ENCODE measurements around the gene EMC8.
"Not testable (repeated sequence)": the region's sequence is repeated elsewhere in the genome, so short reads cannot be mapped to it uniquely, and the experiment has no call there.

The EMC8 gene

GRCh38 chr16:85812031-85812807, 12.9 kb upstream of the EMC8 start:
- DNase-seq, result no peak

DNA sequence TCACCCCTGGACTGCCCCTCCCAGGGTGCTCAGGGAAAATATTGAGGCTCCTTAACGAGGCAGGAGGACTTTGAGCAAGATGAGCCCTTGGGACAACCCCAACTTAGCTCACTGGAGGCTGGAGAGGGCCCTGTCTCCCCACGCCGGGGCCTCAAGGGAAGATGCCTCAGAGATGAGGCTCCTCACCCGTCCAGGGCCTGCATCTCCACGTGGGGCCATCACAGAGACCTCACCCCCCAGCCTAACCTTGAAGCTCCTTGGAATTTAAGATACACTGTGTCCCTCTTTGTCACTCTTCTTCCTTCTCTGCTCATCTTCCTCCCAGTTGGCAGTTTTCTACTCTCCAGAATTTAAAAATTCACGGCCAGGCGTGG, 11.4 kb upstream of the EMC8 start:
- DNase-seq, result no peak

- no peak for DNase-seq
These were observed 10.9 kb upstream of the EMC8 start for GRCh38 chr16:85810097-85810741.

- no peak for DNase-seq
These were observed 10.3 kb upstream of the EMC8 start for GRCh38 chr16:85809645-85810044.

- no peak for DNase-seq
These were observed 9.6 kb upstream of the EMC8 start for GRCh38 chr16:85808926-85809325.

GRCh38 chr16:85808104-85808503, 8.8 kb upstream of the EMC8 start:
- DNase-seq, result not testable (repeated sequence)

- DNase-seq, result not testable (repeated sequence)
These were observed 8.0 kb upstream of the EMC8 start for GRCh38 chr16:85807340-85807739.

DNA sequence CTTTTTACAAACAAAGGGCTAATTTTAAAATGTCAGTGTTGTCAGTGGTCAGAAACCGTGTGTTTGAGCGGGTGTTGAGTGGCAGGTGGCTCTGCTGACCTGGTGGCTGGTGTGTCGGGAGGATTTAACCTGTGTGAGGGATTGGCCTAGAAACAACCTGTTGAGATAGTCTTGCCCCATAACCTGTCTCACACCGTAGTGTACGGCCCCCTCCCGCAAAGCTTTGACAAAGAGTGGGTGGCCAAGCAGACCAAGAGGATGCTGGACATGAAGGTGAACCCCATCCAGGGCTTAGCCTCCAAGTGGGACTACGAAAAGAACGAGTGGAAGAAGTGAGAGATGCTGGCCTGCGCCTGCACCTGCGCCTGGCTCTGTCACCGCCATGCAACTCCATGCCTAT, 7.2 kb upstream of the EMC8 start:
- no peak for DNase-seq

GRCh38 chr16:85805442-85806045, 6.2 kb upstream of the EMC8 start:
- DNase-seq, result no peak

GRCh38 chr16:85803570-85803969, 4.2 kb upstream of the EMC8 start:
- no peak for DNase-seq

GRCh38 chr16:85800321-85800669, 951 bp upstream of the EMC8 start:
- peak; percentile 26 for DNase-seq

DNA sequence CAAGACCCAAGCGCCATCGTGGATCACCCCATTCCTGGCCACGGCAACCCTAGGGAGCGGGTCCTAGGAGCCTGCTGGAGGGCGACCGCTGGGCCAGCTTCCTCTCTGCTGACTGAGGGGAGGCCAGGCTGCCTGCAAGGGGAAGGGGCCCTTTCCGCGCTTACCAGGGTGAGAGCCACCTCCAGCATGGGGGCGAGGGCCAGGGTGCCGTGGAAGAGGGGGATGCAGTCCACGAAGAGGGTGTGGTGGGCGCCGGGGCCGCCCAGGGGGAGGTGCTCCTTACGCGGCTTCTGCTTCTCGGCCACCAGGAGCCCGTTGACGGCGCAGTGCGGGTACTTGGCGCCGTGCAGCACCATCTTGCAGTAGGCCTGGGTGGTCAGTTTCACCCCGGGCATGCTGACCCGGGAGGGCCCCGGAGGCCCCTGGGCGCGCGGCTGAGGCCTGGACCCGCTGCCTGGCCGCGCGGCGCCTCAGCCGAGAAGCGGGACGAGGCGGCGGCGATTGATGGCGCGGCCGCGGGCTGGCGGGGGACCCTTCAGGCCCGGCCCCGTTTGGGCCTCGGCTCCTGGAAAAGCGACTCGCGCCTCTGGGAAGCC, 345 bp downstream of the EMC8 start:
- peak; percentile 22 for DNase-seq

DNA sequence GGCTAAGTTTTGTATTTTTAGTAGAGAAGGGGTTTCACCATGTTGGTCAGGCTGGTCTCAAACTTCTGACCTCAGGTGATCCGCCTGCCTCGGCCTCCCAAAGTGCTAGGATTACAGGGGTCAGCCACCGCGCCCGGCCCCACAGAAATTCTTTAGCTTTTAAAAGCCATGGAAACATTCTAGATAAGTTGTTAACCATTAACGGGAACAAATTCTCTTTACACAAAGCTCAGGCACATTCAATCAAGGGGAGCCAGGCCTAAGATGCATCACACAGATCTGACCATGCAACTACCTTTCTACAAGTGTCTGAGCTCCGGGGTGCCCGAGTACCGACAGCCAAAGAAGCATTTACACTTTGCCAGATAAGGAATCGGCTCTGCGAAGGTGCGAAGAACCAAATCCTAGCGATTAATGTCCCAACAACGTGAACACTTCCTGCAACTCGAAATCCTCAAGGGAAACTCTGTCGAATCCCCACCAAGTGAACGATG, 1.0 kb downstream of the EMC8 start:
- no peak for DNase-seq

DNA sequence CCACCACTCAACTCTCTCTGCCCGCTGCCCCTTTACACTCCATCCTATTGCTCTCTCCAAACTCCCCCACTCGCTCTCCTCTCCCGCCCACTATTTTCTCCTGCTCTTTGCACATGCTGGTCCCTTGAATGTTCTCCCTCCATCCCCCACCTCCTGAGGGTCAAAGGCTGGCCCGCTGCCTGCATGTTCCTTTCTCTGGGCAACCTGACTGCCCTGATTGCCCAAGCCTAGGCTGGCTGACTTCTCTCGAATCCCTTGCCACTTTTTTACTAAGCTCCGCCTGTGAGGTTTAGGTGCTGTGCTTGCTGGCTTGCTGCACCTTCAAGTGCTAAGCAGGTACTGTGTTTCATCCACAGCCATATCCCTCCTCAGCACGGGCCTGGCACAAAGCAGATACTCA, 2.7 kb downstream of the EMC8 start:
- no peak for DNase-seq

DNA sequence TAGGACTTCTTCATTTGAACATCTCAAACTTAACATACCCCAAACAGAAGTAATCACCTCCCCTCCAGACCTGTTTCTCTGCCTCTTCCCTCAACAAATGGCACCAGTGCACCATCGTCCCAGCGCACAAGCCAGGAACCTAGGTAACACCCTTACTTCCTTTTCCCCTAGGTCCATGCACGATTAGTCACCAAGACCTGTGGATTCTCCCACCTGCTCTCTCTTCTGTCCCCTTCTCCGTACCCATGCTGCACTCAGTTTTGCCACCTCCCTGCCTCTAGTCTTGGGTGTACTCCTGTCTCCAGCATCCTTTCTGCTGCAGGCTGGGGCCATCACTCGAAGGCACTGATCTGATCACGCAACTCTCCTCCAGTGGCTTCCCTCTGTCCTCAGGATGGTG, 3.2 kb downstream of the EMC8 start:
- DNase-seq, result no peak

DNA sequence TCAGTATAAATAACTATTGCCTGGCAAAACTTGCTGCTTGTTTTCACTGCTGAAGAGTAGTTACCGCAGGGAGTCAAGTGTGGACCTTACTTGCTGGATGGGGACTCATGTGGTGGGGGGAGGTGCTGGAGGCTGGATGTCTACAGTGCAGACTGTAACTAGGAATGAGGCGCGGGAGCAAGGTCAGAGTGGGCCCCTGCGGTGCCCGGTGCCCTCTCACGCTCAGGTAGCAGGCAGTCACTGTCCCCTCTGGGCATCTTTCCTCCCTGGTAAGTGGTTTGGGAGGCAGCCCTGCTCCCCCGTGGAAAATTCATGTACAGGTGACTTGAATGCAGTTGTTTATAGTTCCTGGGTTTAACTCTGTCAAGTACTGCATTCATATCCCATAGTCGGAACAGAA, 4.6 kb downstream of the EMC8 start:
- no peak for DNase-seq

GRCh38 chr16:85793662-85794298, 5.6 kb downstream of the EMC8 start:
- no peak for DNase-seq

- no peak for DNase-seq
These were observed 9.6 kb downstream of the EMC8 start for GRCh38 chr16:85789773-85790172.

GRCh38 chr16:85788819-85789218, 10.5 kb downstream of the EMC8 start:
- DNase-seq, result no peak

- DNase-seq, result no peak
These were observed 13.4 kb downstream of the EMC8 start for GRCh38 chr16:85785927-85786326.

DNA sequence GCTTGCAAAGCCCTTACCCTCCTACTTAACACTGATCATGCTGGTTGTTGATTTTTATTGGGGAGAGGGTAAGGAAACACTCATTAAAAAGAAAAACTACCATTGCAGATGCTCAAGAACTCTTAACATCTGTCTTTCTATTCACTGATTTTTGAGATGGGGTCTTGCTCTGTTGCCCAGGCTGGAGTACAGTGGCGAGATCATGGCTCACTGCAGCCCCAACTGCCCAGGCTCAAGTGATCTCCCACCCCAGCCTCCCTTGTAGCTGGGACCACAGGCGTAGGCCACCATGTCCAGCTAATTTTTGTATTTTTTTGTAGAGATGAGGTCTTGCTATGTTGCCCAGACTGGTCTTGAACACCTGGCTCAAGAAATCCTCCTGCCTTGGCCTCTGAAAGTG, 14.5 kb downstream of the EMC8 start:
- no peak for DNase-seq

GRCh38 chr16:85783441-85783840, 15.9 kb downstream of the EMC8 start:
- DNase-seq, result no peak

DNA sequence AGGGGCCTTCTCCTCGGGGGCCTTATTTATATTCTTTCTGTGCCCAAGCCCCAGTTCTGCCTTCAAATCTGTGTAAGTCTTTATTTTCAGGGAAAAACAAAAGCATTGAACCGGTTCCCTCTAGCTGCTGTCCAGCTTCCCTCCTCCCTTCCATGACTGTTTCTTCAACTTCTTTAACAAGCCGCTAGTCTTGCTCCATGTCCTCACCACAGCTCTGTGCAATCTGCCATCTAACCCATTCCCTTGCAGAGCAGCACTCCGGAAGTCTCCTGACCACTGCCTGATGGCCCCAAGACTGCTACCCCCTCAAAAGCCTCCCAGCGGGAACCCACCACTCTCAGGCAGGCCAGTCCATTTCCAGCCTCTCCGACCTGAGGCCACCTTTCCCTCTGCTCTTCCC, 16.9 kb downstream of the EMC8 start:
- DNase-seq, result no peak
